GM12878 (cell line): Measurements from ENCODE around the gene ENTREP3. TPM values are rescaled to one million over a fixed set of nuclear protein-coding genes. Genes with fewer than 3 reads are reported as not detected.

ENCODE experiments used
- BMI1 ChIP-seq: fragments of 450-650 bp; IDR thresholded peaks from 2 replicates; pipeline ENCODE4 v1.6.1; 2016; ENCODE audit warnings: mild to moderate bottlenecking, moderate library complexity, borderline replicate concordance
- CBX3 ChIP-seq: fragments of 200-600 bp; sonication (generic); IDR thresholded peaks from 2 replicates; pipeline ENCODE4 v1.6.1; 2016; ENCODE audit warnings: low read depth, borderline replicate concordance
- CREM ChIP-seq: IDR thresholded peaks from 2 replicates; pipeline ENCODE4 v1.6.1; 2014; ENCODE audit warnings: antibody characterized with exemption, low read depth
- FOXM1 ChIP-seq: IDR thresholded peaks from 2 replicates; pipeline ENCODE4 v1.6.1; 2012; ENCODE audit warnings: low read depth, mild to moderate bottlenecking, inconsistent platforms, low read length, moderate library complexity
- GABPA ChIP-seq: IDR thresholded peaks from 2 replicates; pipeline ENCODE4 v1.6.1; 2014; ENCODE audit warnings: antibody characterized with exemption, low read depth, mild to moderate bottlenecking, inconsistent platforms
- IKZF1 ChIP-seq: fragments of 450-650 bp; conservative IDR thresholded peaks from 2 replicates; pipeline ENCODE4 v1.6.1; 2017; ENCODE audit warnings: antibody characterized with exemption, mild to moderate bottlenecking
- IKZF2 ChIP-seq, 2 experiments: fragments of 450-650 bp; IDR thresholded peaks; 2 replicates each; pipeline ENCODE4 v1.6.1; 2017; ENCODE audit warnings: mild to moderate bottlenecking in 2 of 2, moderate library complexity in 2 of 2
- POLR2A ChIP-seq: IDR thresholded peaks from 2 replicates; pipeline ENCODE4 v1.6.1; 2011; ENCODE audit warnings: low read depth, mild to moderate bottlenecking, low read length
- POU2F2 ChIP-seq: IDR thresholded peaks from 3 replicates; pipeline ENCODE4 v1.6.1; 2011; ENCODE audit warnings: low read depth, mild to moderate bottlenecking, low read length, borderline replicate concordance
- RUNX3 ChIP-seq: IDR thresholded peaks from 2 replicates; pipeline ENCODE4 v1.6.1; 2012; ENCODE audit warnings: low read length, inconsistent platforms
- SMAD1 ChIP-seq: fragments of 450-650 bp; IDR thresholded peaks from 2 replicates; pipeline ENCODE4 v1.6.1; 2018; ENCODE audit warnings: mild to moderate bottlenecking, low read depth; ENCODE audit not compliant: partially characterized antibody
- SUZ12 ChIP-seq: fragments of 200-600 bp; sonication (generic); IDR thresholded peaks from one replicate; pipeline ENCODE4 v1.6.1; 2018; ENCODE audit warnings: antibody characterized with exemption, mild to moderate bottlenecking; ENCODE audit not compliant: unreplicated experiment
- TAF1 ChIP-seq: IDR thresholded peaks from 2 replicates; pipeline ENCODE4 v1.6.1; 2011; ENCODE audit warnings: mild to moderate bottlenecking, low read depth, low read length, borderline replicate concordance
- TBL1XR1 ChIP-seq: IDR thresholded peaks from 2 replicates; pipeline ENCODE4 v1.6.1; 2012; ENCODE audit warnings: low read depth, low read length, improper control_type of control experiment
- polyA plus RNA-seq, 11 experiments: library from polyadenylated mRNA; depleted of rRNA in 4 of 11; unstranded in 6 of 11; stranded (reverse) in 5 of 11; fragments of >200 nt; fragmentation: Nextera tagmentation in 4 of 11; fragmentation: Illumina TruSeq in 1 of 11; extraction: Ambion mirVana in 4 of 11; extraction: Trizol in 1 of 11; gene quantifications; 1 replicate in 1 of 11; 2 replicates in 10 of 11; pipeline versions ENCODE4 v1.2.1 to v1.2.3, GENCODE V29; 2011 to 2016; ENCODE audit warnings: inconsistent platforms in 2 of 11, missing spikeins in 2 of 11, low read depth in 1 of 11
- total RNA-seq, 4 experiments: library from RNA; depleted of rRNA in 3 of 4; stranded (reverse); fragments of >200 nt in 3 of 4; fragmentation: Illumina TruSeq in 1 of 4; extraction: Trizol in 1 of 4; gene quantifications; 2 replicates each; pipeline versions ENCODE4 v1.2.1 to v1.2.3, GENCODE V29; 2013 to 2021
- TF ChIP-seq, protein P1 (sequence below): fragments of 450-650 bp; IDR thresholded peaks from 2 replicates; pipeline ENCODE4 v1.6.1; 2016; ENCODE audit warnings: mild to moderate bottlenecking, moderate library complexity, borderline replicate concordance
- TF ChIP-seq, protein P2 (sequence below): fragments of 450-650 bp; formaldehyde crosslinking; IDR thresholded peaks from 2 replicates; pipeline ENCODE4 v1.4.0; 2020; ENCODE audit warnings: mild to moderate bottlenecking, moderate library complexity
- TF ChIP-seq, protein P3 (sequence below): fragments of 150-350 bp; IDR thresholded peaks from 2 replicates; pipeline ENCODE4 v1.6.1; 2014; ENCODE audit warnings: mild to moderate bottlenecking, low read depth, low read length
- TF ChIP-seq, protein P4 (sequence below): IDR thresholded peaks from 2 replicates; pipeline ENCODE4 v1.6.1; 2011; ENCODE audit warnings: low read depth, low read length, improper control_type of control experiment, borderline replicate concordance
- TF ChIP-seq, protein P5 (sequence below): fragments of 450-650 bp; IDR thresholded peaks from 2 replicates; pipeline ENCODE4 v1.6.1; 2016; ENCODE audit warnings: mild to moderate bottlenecking

The ENTREP3 gene
- total and polyA plus RNA-seq, 10 of the 15 experiments (the other 5 are each of a cell fraction or from before 2014, with no cell fraction given), result 1.7 to 31.8 (median 3.9) TPM

DNA sequence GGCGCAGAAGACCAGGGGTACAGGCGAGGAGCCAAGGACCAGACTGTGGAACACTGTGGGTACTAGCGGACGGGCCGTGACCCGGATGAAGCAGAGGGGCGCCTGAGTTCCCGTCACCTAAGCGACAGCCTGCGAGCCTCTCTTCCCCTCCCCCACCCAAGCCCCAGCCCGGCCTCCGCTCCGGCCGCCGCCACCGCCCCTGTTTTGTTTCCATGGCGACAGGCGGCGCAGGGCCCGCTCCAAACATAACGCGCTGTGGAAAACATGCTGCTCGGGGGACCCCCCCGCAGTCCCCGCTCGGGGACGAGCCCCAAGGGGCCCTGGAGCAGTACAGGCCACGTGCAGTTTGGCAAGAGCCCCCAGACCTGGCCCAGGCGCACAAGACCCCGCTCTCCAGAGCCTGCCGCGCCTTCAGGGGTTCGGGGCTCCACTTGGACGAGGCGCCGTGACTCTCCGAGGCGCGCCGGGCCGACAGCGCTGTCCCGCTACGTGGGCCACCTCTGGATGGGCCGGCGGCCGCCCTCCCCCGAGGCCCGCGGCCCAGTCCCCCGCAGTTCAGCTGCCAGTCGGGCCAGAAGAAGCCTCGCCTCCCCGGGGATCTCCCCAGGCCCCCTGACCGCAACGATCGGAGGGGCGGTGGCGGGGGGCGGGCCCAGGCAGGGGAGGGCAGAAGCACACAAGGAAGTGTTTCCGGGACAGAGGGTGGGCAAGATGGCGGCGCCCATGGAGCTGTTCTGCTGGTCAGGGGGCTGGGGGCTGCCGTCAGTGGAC, 46.6 kb downstream of the ENTREP3 start, which contains the start of gene MTX1 (continued):
- TF ChIP-seq, protein P1, sequence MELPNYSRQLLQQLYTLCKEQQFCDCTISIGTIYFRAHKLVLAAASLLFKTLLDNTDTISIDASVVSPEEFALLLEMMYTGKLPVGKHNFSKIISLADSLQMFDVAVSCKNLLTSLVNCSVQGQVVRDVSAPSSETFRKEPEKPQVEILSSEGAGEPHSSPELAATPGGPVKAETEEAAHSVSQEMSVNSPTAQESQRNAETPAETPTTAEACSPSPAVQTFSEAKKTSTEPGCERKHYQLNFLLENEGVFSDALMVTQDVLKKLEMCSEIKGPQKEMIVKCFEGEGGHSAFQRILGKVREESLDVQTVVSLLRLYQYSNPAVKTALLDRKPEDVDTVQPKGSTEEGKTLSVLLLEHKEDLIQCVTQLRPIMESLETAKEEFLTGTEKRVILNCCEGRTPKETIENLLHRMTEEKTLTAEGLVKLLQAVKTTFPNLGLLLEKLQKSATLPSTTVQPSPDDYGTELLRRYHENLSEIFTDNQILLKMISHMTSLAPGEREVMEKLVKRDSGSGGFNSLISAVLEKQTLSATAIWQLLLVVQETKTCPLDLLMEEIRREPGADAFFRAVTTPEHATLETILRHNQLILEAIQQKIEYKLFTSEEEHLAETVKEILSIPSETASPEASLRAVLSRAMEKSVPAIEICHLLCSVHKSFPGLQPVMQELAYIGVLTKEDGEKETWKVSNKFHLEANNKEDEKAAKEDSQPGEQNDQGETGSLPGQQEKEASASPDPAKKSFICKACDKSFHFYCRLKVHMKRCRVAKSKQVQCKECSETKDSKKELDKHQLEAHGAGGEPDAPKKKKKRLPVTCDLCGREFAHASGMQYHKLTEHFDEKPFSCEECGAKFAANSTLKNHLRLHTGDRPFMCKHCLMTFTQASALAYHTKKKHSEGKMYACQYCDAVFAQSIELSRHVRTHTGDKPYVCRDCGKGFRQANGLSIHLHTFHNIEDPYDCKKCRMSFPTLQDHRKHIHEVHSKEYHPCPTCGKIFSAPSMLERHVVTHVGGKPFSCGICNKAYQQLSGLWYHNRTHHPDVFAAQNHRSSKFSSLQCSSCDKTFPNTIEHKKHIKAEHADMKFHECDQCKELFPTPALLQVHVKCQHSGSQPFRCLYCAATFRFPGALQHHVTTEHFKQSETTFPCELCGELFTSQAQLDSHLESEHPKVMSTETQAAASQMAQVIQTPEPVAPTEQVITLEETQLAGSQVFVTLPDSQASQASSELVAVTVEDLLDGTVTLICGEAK, result peak; percentile 82
- TF ChIP-seq, protein P2, sequence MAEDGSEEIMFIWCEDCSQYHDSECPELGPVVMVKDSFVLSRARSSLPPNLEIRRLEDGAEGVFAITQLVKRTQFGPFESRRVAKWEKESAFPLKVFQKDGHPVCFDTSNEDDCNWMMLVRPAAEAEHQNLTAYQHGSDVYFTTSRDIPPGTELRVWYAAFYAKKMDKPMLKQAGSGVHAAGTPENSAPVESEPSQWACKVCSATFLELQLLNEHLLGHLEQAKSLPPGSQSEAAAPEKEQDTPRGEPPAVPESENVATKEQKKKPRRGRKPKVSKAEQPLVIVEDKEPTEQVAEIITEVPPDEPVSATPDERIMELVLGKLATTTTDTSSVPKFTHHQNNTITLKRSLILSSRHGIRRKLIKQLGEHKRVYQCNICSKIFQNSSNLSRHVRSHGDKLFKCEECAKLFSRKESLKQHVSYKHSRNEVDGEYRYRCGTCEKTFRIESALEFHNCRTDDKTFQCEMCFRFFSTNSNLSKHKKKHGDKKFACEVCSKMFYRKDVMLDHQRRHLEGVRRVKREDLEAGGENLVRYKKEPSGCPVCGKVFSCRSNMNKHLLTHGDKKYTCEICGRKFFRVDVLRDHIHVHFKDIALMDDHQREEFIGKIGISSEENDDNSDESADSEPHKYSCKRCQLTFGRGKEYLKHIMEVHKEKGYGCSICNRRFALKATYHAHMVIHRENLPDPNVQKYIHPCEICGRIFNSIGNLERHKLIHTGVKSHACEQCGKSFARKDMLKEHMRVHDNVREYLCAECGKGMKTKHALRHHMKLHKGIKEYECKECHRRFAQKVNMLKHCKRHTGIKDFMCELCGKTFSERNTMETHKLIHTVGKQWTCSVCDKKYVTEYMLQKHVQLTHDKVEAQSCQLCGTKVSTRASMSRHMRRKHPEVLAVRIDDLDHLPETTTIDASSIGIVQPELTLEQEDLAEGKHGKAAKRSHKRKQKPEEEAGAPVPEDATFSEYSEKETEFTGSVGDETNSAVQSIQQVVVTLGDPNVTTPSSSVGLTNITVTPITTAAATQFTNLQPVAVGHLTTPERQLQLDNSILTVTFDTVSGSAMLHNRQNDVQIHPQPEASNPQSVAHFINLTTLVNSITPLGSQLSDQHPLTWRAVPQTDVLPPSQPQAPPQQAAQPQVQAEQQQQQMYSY, result no peak
- TF ChIP-seq RUNX3 (peak; percentile 86), IKZF2 (IDR thresholded peaks at IDR 0.05) (0 out of 4 replicates have a peak, but pooled peaks of 1 of the 2 experiments have one; percentile 67), IKZF1 (peak; percentile 82), GABPA (peak; percentile 85), BMI1 (peak; percentile 95), FOXM1 (no peak), TBL1XR1 (peak; percentile 3; the same call in 1 of the 2 replicates), SUZ12 (no peak), TAF1 (0 out of 2 replicates have a peak, but pooled peaks have one; percentile 10), CREM (peak; percentile 71), CBX3 (no peak), POLR2A (peak; percentile 92), SMAD1 (no peak), POU2F2 (peak; percentile 41; the same call in 1 of the 3 replicates)
- TF ChIP-seq, protein P3, sequence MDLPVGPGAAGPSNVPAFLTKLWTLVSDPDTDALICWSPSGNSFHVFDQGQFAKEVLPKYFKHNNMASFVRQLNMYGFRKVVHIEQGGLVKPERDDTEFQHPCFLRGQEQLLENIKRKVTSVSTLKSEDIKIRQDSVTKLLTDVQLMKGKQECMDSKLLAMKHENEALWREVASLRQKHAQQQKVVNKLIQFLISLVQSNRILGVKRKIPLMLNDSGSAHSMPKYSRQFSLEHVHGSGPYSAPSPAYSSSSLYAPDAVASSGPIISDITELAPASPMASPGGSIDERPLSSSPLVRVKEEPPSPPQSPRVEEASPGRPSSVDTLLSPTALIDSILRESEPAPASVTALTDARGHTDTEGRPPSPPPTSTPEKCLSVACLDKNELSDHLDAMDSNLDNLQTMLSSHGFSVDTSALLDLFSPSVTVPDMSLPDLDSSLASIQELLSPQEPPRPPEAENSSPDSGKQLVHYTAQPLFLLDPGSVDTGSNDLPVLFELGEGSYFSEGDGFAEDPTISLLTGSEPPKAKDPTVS, result no peak
- TF ChIP-seq, protein P4, sequence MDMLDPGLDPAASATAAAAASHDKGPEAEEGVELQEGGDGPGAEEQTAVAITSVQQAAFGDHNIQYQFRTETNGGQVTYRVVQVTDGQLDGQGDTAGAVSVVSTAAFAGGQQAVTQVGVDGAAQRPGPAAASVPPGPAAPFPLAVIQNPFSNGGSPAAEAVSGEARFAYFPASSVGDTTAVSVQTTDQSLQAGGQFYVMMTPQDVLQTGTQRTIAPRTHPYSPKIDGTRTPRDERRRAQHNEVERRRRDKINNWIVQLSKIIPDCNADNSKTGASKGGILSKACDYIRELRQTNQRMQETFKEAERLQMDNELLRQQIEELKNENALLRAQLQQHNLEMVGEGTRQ, result no peak
- TF ChIP-seq, protein P5, sequence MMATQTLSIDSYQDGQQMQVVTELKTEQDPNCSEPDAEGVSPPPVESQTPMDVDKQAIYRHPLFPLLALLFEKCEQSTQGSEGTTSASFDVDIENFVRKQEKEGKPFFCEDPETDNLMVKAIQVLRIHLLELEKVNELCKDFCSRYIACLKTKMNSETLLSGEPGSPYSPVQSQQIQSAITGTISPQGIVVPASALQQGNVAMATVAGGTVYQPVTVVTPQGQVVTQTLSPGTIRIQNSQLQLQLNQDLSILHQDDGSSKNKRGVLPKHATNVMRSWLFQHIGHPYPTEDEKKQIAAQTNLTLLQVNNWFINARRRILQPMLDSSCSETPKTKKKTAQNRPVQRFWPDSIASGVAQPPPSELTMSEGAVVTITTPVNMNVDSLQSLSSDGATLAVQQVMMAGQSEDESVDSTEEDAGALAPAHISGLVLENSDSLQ, result peak; percentile 70; the same call in 1 of the 2 replicates
